ENCODE results near the gene MAGI1. TPM values are rescaled to one million over a fixed set of nuclear protein-coding genes. Genes with fewer than 3 reads are reported as not detected.

The MAGI1 gene
- total RNA-seq, 1 donor from 2014 or later, result not detected

DNA sequence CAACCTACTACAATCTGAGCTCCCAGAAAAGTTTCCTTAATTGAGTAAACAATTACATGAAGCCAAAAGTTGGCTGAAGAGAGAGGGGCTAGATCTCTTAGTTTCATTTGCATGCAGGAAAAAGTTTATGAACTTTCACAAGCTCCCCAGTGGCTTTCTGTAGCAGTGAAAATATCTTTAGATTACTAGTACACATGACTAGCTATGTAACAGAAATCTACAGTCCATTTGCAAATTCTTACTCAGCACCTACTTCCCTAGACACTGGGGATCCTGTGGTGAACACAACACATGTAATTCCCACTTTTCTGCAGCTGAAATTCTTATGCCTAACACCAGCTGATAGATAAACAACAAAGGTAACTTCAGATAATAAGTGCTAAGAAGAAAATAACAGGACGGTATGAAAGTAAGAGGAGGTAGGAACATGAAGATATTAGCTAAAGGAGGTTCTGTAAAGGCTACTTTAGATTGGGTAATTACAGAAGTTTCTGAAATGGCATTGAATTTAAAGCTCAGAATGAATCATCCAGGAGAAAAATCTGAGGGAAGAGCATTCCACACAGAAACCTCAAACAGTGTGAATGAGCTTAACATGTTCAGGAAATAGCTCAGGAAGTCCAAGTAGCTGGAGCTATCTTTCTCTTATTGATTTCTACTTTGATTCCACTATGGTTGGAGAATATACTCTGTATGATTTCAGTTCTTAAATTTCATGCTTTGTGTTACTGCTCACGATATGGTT lies 204.8 kb downstream of the MAGI1 start:
- ATAC-seq (ENCODE audit: low read depth) (no peak), DNase-seq (no peak)
- H3K27ac Mint-ChIP-seq, result no peak overlapping the region
- CTCF ChIA-PET, result no interaction called here
- H3K4me3 Mint-ChIP-seq, result no peak overlapping the region
- H3K4me1 Mint-ChIP-seq, result peaks cover 5% of the 10 kb centered on the region
- H3K36me3 Mint-ChIP-seq (ENCODE audit: low read depth), result no peaks in the 10 kb centered on the region
- POLR2A ChIA-PET, result no interaction called here
- intact Hi-C loops (cut with micrococcal nuclease), result no loop called here
- no peak for TF ChIP-seq CTCF (IDR thresholded peaks at IDR 0.05)
- H3K9me3 Mint-ChIP-seq, result peaks cover 2% of the 10 kb centered on the region
- H3K27me3 Mint-ChIP-seq, result no peaks in the 10 kb centered on the region

DNA sequence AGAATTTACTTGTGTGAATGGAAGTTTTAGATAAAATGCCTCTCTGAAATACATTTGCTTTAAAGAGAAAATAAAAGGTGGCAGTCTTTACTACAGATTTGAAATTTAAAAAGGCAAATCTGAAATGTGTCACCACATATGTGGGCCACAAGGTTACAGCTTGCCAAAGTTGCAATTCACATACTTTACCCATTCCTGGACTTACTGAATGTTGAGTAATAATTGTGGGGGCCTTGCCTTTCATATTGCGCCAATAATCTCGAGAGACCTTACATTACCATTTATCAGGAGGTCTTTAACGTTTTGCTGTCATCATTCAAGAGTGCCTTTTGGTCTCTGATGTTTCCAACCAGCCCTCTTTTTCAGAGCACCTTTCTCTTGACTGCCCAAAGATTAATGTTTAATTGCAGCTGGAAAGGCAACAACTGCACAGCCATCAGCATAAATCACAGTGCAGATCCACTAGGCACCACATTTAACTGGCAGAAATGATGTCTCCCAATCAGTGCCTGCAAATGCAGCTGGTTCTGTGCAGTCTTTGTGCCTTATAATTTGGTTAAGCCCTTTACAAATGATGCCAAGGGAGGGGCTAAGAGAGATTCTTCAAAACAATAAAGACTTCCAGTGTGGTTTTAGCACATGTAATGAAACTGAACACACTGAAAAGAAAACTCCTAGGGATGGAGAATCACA lies 206.8 kb downstream of the MAGI1 start:
- H3K36me3 Mint-ChIP-seq (ENCODE audit: low read depth), result no peaks in the 10 kb centered on the region
- H3K27me3 Mint-ChIP-seq, result no peaks in the 10 kb centered on the region
- no peaks in the 10 kb centered on the region for H3K4me1 Mint-ChIP-seq
- H3K4me3 Mint-ChIP-seq, result no peak overlapping the region
- DNase-seq, result no peak
- no peak for ATAC-seq (ENCODE audit: low read depth)
- no peak overlapping the region for H3K27ac Mint-ChIP-seq
- no peak for TF ChIP-seq CTCF (IDR thresholded peaks at IDR 0.05)
- CTCF ChIA-PET, result no interaction called here
- POLR2A ChIA-PET, result no interaction called here
- peaks cover 2% of the 10 kb centered on the region for H3K9me3 Mint-ChIP-seq
- intact Hi-C loops (cut with micrococcal nuclease), result no loop called here

GRCh38 chr3:65830948-65831732 lies 207.6 kb downstream of the MAGI1 start:
- Mint-ChIP-seq H3K4me1 (no peaks in the 10 kb centered on the region), H3K27ac (no peak overlapping the region), H3K27me3 (no peaks in the 10 kb centered on the region), H3K9me3 (peaks cover 2% of the 10 kb centered on the region), H3K36me3 (ENCODE audit: low read depth) (no peaks in the 10 kb centered on the region), H3K4me3 (no peak overlapping the region)
- no peak for DNase-seq
- ChIA-PET CTCF (no interaction called here), POLR2A (no interaction called here)
- no peak for ATAC-seq (ENCODE audit: low read depth)
- no peak for TF ChIP-seq CTCF (IDR thresholded peaks at IDR 0.05)
- intact Hi-C loops (cut with micrococcal nuclease), result no loop called here

GRCh38 chr3:65829228-65829627 lies 209.5 kb downstream of the MAGI1 start:
- POLR2A ChIA-PET, result no interaction called here
- intact Hi-C loops (cut with micrococcal nuclease), result no loop called here

More at GRCh38 chr3:65829228-65829627, 209.5 kb downstream of the MAGI1 start:
- H3K9me3 Mint-ChIP-seq, result peaks cover 2% of the 10 kb centered on the region
- H3K4me3 Mint-ChIP-seq, result no peak overlapping the region
- H3K4me1 Mint-ChIP-seq, result no peaks in the 10 kb centered on the region
- TF ChIP-seq CTCF (IDR thresholded peaks at IDR 0.05), result no peak
- no peak for DNase-seq
- no peak overlapping the region for H3K27ac Mint-ChIP-seq
- no peaks in the 10 kb centered on the region for H3K36me3 Mint-ChIP-seq (ENCODE audit: low read depth)
- no peak for ATAC-seq (ENCODE audit: low read depth)
- H3K27me3 Mint-ChIP-seq, result no peaks in the 10 kb centered on the region
- CTCF ChIA-PET, result no interaction called here

Data from activated B cell treated with CpG ODN at 0.5 μM for 24 hours (primary cell).